22Rv1 (cell line): Measurements from ENCODE around the gene OTOL1.

Source experiments
- ZFX ChIP-seq: fragments of 450-650 bp; IDR thresholded peaks from 2 replicates; pipeline ENCODE4 v1.6.1; 2017; ENCODE audit warnings: antibody characterized with exemption, borderline replicate concordance
- TF ChIP-seq, protein P1 (sequence below): fragments of 450-650 bp; IDR thresholded peaks from 2 replicates; pipeline ENCODE4 v1.5.1; 2017; ENCODE audit warnings: mild to moderate bottlenecking

GRCh38 chr3:161510510-161511260 lies 14.1 kb downstream of the OTOL1 start:
- TF ChIP-seq, protein P1, sequence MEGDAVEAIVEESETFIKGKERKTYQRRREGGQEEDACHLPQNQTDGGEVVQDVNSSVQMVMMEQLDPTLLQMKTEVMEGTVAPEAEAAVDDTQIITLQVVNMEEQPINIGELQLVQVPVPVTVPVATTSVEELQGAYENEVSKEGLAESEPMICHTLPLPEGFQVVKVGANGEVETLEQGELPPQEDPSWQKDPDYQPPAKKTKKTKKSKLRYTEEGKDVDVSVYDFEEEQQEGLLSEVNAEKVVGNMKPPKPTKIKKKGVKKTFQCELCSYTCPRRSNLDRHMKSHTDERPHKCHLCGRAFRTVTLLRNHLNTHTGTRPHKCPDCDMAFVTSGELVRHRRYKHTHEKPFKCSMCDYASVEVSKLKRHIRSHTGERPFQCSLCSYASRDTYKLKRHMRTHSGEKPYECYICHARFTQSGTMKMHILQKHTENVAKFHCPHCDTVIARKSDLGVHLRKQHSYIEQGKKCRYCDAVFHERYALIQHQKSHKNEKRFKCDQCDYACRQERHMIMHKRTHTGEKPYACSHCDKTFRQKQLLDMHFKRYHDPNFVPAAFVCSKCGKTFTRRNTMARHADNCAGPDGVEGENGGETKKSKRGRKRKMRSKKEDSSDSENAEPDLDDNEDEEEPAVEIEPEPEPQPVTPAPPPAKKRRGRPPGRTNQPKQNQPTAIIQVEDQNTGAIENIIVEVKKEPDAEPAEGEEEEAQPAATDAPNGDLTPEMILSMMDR = no peak
- TF ChIP-seq ZFX = no peak
